Measurements from ENCODE around the gene MYBBP1A. TPM values are rescaled to one million over a fixed set of nuclear protein-coding genes. Genes with fewer than 3 reads are reported as not detected.

The MYBBP1A gene
- total RNA-seq, 4 donors from 2014 or later: 25.4 to 148 (median 81.5) TPM

- H3K27me3 ChIP-seq: peaks cover 24% of the 10 kb centered on the region
- no peak for TF ChIP-seq CTCF (IDR thresholded peaks at IDR 0.05)
- no peak for TF ChIP-seq POLR2A (IDR thresholded peaks at IDR 0.05)
- TF ChIP-seq EP300 (IDR thresholded peaks at IDR 0.05; ENCODE audit: low read depth): no peak
- TF ChIP-seq POLR2AphosphoS5 (IDR thresholded peaks at IDR 0.05): no peak
- peak overlapping the region in 1 of 4 donors; percentile 23 for H3K27ac ChIP-seq
- in situ Hi-C loops (cut with MboI; ENCODE audit: low pct_ligation_motif_present in 1 of 4, low pct_unique_long_range_greater_than_20kb in 1 of 4, low sequenced_read_pairs in 3 of 4): no loop called here
- H3K9me3 ChIP-seq: no peaks in the 10 kb centered on the region
- no peak for DNase-seq
- no peaks in the 10 kb centered on the region for H3K36me3 ChIP-seq
- intact Hi-C loops (cut with DNase I; ENCODE audit: low total_unique reads): no loop called here
- H3K4me1 ChIP-seq: peaks cover 6 to 29% (median 22%) of the 10 kb centered on the region in 4 donors
- 91 to 93% methylated on average over 8 to 17 of the region's 17 CpGs for WGBS, 2 donors (ENCODE audit: low coverage in 1 of 2)
- H3K4me3 ChIP-seq: no peak overlapping the region
Observed at GRCh38 chr17:4531988-4532736, 23.0 kb downstream of the MYBBP1A start.

GRCh38 chr17:4530799-4531730 is 24.1 kb downstream of the MYBBP1A start:
- H3K9me3 ChIP-seq: no peaks in the 10 kb centered on the region
- TF ChIP-seq EP300 (IDR thresholded peaks at IDR 0.05; ENCODE audit: low read depth) (no peak), CTCF (IDR thresholded peaks at IDR 0.05) (no peak), POLR2AphosphoS5 (IDR thresholded peaks at IDR 0.05) (no peak), POLR2A (IDR thresholded peaks at IDR 0.05) (no peak)
- H3K27ac ChIP-seq: peak overlapping the region in 3 of 4 donors; percentile 13 to 24 (median 21)
- WGBS, 2 donors (ENCODE audit: low coverage in 1 of 2): 81% methylated on average over 28 of the region's 30 CpGs; no CpG with 5 or more reads in 1 of the 2 donors
- intact Hi-C loops (cut with DNase I; ENCODE audit: low total_unique reads) (no loop called here), in situ Hi-C loops (cut with MboI; ENCODE audit: low pct_ligation_motif_present in 1 of 4, low pct_unique_long_range_greater_than_20kb in 1 of 4, low sequenced_read_pairs in 3 of 4) (no loop called here)
- H3K4me1 ChIP-seq: peaks cover 2 to 18% (median 14%) of the 10 kb centered on the region in 4 donors
- no peaks in the 10 kb centered on the region for H3K36me3 ChIP-seq
- peaks cover 24% of the 10 kb centered on the region for H3K27me3 ChIP-seq
- no peak overlapping the region for H3K4me3 ChIP-seq
- no peak for DNase-seq

- in situ Hi-C loops (cut with MboI; ENCODE audit: low pct_ligation_motif_present in 1 of 4, low pct_unique_long_range_greater_than_20kb in 1 of 4, low sequenced_read_pairs in 3 of 4) (no loop called here), intact Hi-C loops (cut with DNase I; ENCODE audit: low total_unique reads) (no loop called here)
- Histone ChIP-seq H3K4me3 (no peak overlapping the region), H3K4me1 (peaks cover 0 to 11% (median 10%) of the 10 kb centered on the region in 4 donors), H3K36me3 (no peaks in the 10 kb centered on the region), H3K27ac (peak overlapping the region in 1 of 4 donors; percentile 24), H3K9me3 (no peaks in the 10 kb centered on the region), H3K27me3 (peaks cover 12% of the 10 kb centered on the region)
- 75 to 100% methylated on average over 4 to 13 of the region's 13 CpGs for WGBS, 2 donors (ENCODE audit: low coverage in 1 of 2)
- TF ChIP-seq POLR2AphosphoS5 (IDR thresholded peaks at IDR 0.05) (no peak), EP300 (IDR thresholded peaks at IDR 0.05; ENCODE audit: low read depth) (no peak), POLR2A (IDR thresholded peaks at IDR 0.05) (no peak), CTCF (IDR thresholded peaks at IDR 0.05) (no peak)
- DNase-seq: no peak
Observed at GRCh38 chr17:4529533-4530152, 25.5 kb downstream of the MYBBP1A start.
